ENCODE results near the gene FREM2.

The FREM2 gene

GRCh38 chr13:38758277-38758676 is 71.4 kb downstream of the FREM2 start:
- no peak for DNase-seq (ENCODE audit: low read depth)

GRCh38 chr13:38759390-38759789 is 72.5 kb downstream of the FREM2 start:
- DNase-seq (ENCODE audit: low read depth), result no peak

GRCh38 chr13:38763446-38764381 is 76.8 kb downstream of the FREM2 start:
- DNase-seq (ENCODE audit: low read depth), result no peak

GRCh38 chr13:38766799-38767198 is 79.9 kb downstream of the FREM2 start:
- no peak for DNase-seq (ENCODE audit: low read depth)

GRCh38 chr13:38767506-38768265 is 80.8 kb downstream of the FREM2 start:
- DNase-seq (ENCODE audit: low read depth), result no peak

GRCh38 chr13:38769526-38769925 is 82.6 kb downstream of the FREM2 start:
- DNase-seq (ENCODE audit: low read depth), result no peak

- DNase-seq (ENCODE audit: low read depth), result no peak
Observed at GRCh38 chr13:38775085-38775484, 88.2 kb downstream of the FREM2 start.

- DNase-seq (ENCODE audit: low read depth), result no peak
Observed at GRCh38 chr13:38777347-38778119, 90.7 kb downstream of the FREM2 start.

- no peak for DNase-seq (ENCODE audit: low read depth)
Observed at GRCh38 chr13:38781539-38781938, 94.7 kb downstream of the FREM2 start.

GRCh38 chr13:38784036-38784880 is 97.4 kb downstream of the FREM2 start:
- DNase-seq (ENCODE audit: low read depth), result no peak

GRCh38 chr13:38785042-38785441 is 98.2 kb downstream of the FREM2 start:
- DNase-seq (ENCODE audit: low read depth), result no peak

GRCh38 chr13:38785490-38785889 is 98.6 kb downstream of the FREM2 start:
- no peak for DNase-seq (ENCODE audit: low read depth)

GRCh38 chr13:38787550-38787949 is 100.7 kb downstream of the FREM2 start:
- DNase-seq (ENCODE audit: low read depth), result no peak

GRCh38 chr13:38796890-38797289 is 110.0 kb downstream of the FREM2 start:
- no peak for DNase-seq (ENCODE audit: low read depth)

GRCh38 chr13:38803531-38803930 is 116.7 kb downstream of the FREM2 start:
- no peak for DNase-seq (ENCODE audit: low read depth)

- no peak for DNase-seq (ENCODE audit: low read depth)
Observed at GRCh38 chr13:38804061-38804460, 117.2 kb downstream of the FREM2 start.

GRCh38 chr13:38804536-38804935 is 117.7 kb downstream of the FREM2 start:
- DNase-seq (ENCODE audit: low read depth), result no peak

- DNase-seq (ENCODE audit: low read depth), result no peak
Observed at GRCh38 chr13:38814331-38814730, 127.5 kb downstream of the FREM2 start.

GRCh38 chr13:38819053-38819452 is 132.2 kb downstream of the FREM2 start:
- DNase-seq (ENCODE audit: low read depth), result no peak

- no peak for DNase-seq (ENCODE audit: low read depth)
Observed at GRCh38 chr13:38819596-38819995, 132.7 kb downstream of the FREM2 start.

GRCh38 chr13:38821770-38822551 is 135.1 kb downstream of the FREM2 start:
- DNase-seq (ENCODE audit: low read depth), result no peak
